Stimulated activated CD8-positive, alpha-beta memory T cell treated with anti-CD3 and anti-CD28 coated beads, Interleukin-4, amount 100 ng/mL, for 48 hours (primary cell): ENCODE data around the gene TRPM3.
"Not testable (repeated sequence)": the region's sequence is repeated elsewhere in the genome, so short reads cannot be mapped to it uniquely, and the experiment has no call there.

Source experiments
- DNase-seq: peaks from one replicate; pipeline ENCODE4 v3.0.0-alpha.2; 2020

Gene TRPM3

GRCh38 chr9:70724025-70724424 is 397.4 kb downstream of the TRPM3 start:
- DNase-seq: not testable (repeated sequence)

GRCh38 chr9:70706797-70707196 is 414.6 kb downstream of the TRPM3 start:
- not testable (repeated sequence) for DNase-seq

- no peak for DNase-seq
Measured at GRCh38 chr9:70701163-70701562, 420.3 kb downstream of the TRPM3 start.

GRCh38 chr9:70696694-70697335 is 424.6 kb downstream of the TRPM3 start:
- DNase-seq: no peak

GRCh38 chr9:70694758-70695157 is 426.7 kb downstream of the TRPM3 start:
- DNase-seq: no peak

GRCh38 chr9:70693186-70693585 is 428.2 kb downstream of the TRPM3 start:
- no peak for DNase-seq

- no peak for DNase-seq
Measured at GRCh38 chr9:70692431-70692830, 429.0 kb downstream of the TRPM3 start.

GRCh38 chr9:70688704-70689103 is 432.7 kb downstream of the TRPM3 start:
- DNase-seq: no peak

- no peak for DNase-seq
Measured at GRCh38 chr9:70683841-70684240, 437.6 kb downstream of the TRPM3 start.

- DNase-seq: no peak
Measured at GRCh38 chr9:70682298-70682697, 439.1 kb downstream of the TRPM3 start.

- no peak for DNase-seq
Measured at GRCh38 chr9:70679845-70680244, 441.6 kb downstream of the TRPM3 start.

GRCh38 chr9:70678153-70678552 is 443.3 kb downstream of the TRPM3 start:
- DNase-seq: no peak

GRCh38 chr9:70677055-70677735 is 444.2 kb downstream of the TRPM3 start:
- no peak for DNase-seq

- DNase-seq: no peak
Measured at GRCh38 chr9:70675868-70676370, 445.5 kb downstream of the TRPM3 start.

- DNase-seq: no peak
Measured at GRCh38 chr9:70673844-70674243, 447.6 kb downstream of the TRPM3 start.

- DNase-seq: no peak
Measured at GRCh38 chr9:70672161-70672649, 449.2 kb downstream of the TRPM3 start.

- no peak for DNase-seq
Measured at GRCh38 chr9:70668751-70669150, 452.7 kb downstream of the TRPM3 start.

- DNase-seq: no peak
Measured at GRCh38 chr9:70658765-70659164, 462.7 kb downstream of the TRPM3 start.

- DNase-seq: no peak
Measured at GRCh38 chr9:70656281-70656680, 465.1 kb downstream of the TRPM3 start.

GRCh38 chr9:70654144-70654543 is 467.3 kb downstream of the TRPM3 start:
- DNase-seq: no peak

- not testable (repeated sequence) for DNase-seq
Measured at GRCh38 chr9:70644627-70645026, 476.8 kb downstream of the TRPM3 start.

- DNase-seq: no peak
Measured at GRCh38 chr9:70642341-70642740, 479.1 kb downstream of the TRPM3 start.

- no peak for DNase-seq
Measured at GRCh38 chr9:70641631-70642030, 479.8 kb downstream of the TRPM3 start.

- no peak for DNase-seq
Measured at GRCh38 chr9:70641031-70641430, 480.4 kb downstream of the TRPM3 start.
